Measurements from ENCODE around the gene NLRP9.

Gene NLRP9

DNA sequence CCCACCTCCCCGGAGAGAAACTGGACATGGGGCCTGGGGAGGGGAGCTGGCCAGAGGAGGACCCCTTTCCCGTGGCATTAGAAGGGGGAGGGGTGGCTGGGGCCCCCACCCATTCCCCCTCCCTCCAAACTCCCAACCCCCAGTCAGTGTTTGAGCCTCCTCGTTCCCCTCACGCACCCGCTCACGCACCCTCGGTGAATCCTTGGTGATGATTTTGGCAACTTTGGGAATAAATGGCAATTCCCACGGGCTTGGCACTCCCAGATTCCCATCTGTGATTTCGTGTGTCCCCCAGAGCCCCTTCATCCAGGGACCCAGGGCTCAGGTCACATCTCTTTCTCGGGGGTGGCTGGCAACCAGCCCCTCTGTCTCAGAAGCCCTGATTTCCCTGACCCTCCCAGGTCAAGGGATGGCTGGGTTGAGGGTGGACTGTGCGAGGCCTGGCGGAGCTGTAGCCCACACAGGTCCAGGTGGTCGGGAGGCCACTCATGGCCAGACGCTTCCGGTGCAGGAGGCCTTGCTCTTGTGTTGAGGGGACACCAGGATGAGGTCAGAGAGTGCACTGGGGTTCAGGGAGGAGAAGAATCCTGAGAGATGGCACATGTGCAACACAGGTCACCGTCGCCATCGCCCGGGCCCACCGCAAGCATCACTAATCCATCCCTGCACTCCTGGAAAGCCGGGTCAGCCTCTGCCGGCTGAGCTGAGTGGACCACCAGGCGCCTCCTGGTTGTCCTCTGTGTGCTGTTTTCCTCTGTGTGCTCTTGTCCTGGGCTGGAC is 42.5 kb downstream of the NLRP9 start:
- Mint-ChIP-seq H3K27me3 (no peaks in the 10 kb centered on the region), H3K4me3 (no peak overlapping the region), H3K36me3 (peaks cover 63% of the 10 kb centered on the region), H3K9me3 (no peaks in the 10 kb centered on the region), H3K27ac (peak overlapping the region; percentile 42), H3K4me1 (no peaks in the 10 kb centered on the region)
- no peak for ATAC-seq

DNA sequence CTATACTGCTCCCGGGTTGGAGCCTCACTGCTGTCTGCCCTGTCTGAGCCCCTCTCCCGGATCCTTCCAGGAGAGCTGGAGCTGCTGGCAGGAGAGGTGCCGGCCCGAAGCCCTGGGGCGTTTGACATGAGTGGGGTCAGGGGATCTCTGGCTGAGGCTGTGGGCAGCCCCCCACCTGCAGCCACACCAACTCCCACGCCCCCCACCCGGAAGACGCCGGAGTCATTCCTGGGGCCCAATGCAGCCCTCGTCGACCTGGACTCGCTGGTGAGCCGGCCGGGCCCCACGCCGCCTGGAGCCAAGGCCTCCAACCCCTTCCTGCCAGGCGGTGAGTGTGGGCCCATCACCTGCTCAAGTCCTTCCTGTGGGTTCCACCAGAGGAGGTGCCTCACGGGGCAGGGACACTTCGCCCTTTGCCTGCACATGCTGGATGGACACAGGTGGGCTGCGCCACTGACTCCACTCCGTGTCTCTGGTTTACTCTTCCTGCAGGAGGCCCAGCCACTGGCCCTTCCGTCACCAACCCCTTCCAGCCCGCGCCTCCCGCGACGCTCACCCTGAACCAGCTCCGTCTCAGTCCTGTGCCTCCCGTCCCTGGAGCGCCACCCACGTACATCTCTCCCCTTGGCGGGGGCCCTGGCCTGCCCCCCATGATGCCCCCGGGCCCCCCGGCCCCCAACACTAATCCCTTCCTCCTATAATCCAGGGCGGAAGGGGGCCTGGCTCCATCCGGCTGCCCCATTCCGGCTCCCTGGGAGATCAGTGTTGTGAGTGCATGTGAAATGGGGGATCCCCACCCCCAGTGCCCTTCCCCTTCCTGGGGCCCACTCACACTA is 43.3 kb downstream of the NLRP9 start:
- Mint-ChIP-seq H3K9me3 (no peaks in the 10 kb centered on the region), H3K4me3 (no peak overlapping the region), H3K4me1 (peaks cover under 1% of the 10 kb centered on the region), H3K27ac (peak overlapping the region; percentile 42), H3K36me3 (peaks cover 62% of the 10 kb centered on the region), H3K27me3 (no peaks in the 10 kb centered on the region)
- no peak for ATAC-seq

DNA sequence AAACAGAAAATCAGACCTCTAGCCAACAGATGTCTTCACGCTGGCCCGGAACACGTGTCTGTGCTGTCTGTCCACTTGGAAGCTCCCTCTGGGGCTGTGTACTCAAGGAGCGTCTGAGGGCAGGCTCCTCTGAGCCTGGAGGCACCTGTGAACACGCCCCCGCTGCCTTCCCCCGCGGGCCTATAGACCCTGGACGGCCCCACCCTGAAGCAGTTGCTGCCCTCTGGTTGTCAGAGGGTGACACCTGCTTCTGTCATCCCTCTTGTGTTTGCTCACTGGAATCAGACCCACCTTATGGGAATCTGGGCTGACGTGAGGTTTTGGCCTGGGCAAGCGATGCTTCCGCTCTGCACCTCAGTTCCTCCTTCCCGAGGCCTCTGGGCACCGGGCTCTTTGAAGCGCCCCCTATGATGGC is 44.0 kb downstream of the NLRP9 start:
- Mint-ChIP-seq H3K36me3 (peaks cover 67% of the 10 kb centered on the region), H3K9me3 (no peaks in the 10 kb centered on the region), H3K27ac (no peak overlapping the region), H3K4me3 (no peak overlapping the region), H3K27me3 (no peaks in the 10 kb centered on the region), H3K4me1 (peaks cover 7% of the 10 kb centered on the region)
- ATAC-seq, result no peak

DNA sequence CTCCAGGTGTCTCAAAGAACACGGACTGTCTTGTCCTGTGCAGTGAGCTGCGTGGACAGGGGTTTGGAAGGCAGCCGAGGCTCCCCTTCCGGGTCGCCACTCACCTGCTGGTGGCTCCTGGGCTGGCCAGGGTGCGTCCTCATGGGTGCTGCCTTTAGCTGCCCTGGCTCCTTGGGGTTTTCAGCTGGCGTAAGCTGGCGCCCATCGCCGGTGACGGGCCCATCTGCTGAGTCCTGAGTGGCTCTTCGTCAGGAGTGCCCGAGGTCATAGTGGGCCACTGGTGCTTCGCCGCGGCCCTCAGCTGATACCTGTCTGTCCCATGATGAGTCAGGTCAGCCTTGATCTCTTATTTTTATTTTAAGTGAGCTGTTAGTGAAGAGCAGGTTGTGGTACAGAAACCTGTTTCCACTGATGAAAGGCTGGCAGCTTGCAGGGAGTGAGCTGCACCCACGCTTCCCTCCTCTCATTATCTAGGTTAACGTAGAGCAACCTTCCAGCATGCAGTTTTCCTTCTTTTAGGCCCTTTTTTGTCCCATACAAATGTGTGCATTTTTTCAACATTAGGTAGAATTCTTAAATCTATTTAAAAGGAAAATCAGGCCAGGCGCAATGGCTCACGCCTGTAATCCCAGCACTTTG is 44.7 kb downstream of the NLRP9 start:
- Mint-ChIP-seq H3K4me3 (no peak overlapping the region), H3K9me3 (no peaks in the 10 kb centered on the region), H3K4me1 (peaks cover 15% of the 10 kb centered on the region), H3K36me3 (peaks cover 70% of the 10 kb centered on the region), H3K27me3 (no peaks in the 10 kb centered on the region), H3K27ac (no peak overlapping the region)
- no peak for ATAC-seq

DNA sequence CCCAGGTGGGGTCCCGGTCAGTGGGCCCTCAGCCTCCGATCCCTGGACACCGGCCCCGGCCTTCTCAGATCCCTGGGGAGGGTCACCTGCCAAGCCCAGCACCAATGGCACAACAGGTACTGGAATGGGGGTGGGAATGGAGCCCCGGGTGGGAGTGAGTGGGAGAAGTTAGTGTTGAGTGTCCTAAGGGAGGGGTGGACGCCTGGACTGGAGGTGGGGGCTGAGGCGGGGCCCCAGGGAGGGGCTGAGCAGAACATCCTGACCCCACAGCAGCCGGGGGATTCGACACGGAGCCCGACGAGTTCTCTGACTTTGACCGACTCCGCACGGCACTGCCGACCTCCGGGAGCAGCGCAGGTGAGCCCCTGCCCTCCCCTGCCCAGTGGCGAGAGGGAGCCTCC is 45.5 kb downstream of the NLRP9 start:
- no peak for ATAC-seq
- Mint-ChIP-seq H3K36me3 (peaks cover 65% of the 10 kb centered on the region), H3K9me3 (no peaks in the 10 kb centered on the region), H3K4me1 (peaks cover 22% of the 10 kb centered on the region), H3K27ac (no peak overlapping the region), H3K27me3 (no peaks in the 10 kb centered on the region), H3K4me3 (no peak overlapping the region)

DNA sequence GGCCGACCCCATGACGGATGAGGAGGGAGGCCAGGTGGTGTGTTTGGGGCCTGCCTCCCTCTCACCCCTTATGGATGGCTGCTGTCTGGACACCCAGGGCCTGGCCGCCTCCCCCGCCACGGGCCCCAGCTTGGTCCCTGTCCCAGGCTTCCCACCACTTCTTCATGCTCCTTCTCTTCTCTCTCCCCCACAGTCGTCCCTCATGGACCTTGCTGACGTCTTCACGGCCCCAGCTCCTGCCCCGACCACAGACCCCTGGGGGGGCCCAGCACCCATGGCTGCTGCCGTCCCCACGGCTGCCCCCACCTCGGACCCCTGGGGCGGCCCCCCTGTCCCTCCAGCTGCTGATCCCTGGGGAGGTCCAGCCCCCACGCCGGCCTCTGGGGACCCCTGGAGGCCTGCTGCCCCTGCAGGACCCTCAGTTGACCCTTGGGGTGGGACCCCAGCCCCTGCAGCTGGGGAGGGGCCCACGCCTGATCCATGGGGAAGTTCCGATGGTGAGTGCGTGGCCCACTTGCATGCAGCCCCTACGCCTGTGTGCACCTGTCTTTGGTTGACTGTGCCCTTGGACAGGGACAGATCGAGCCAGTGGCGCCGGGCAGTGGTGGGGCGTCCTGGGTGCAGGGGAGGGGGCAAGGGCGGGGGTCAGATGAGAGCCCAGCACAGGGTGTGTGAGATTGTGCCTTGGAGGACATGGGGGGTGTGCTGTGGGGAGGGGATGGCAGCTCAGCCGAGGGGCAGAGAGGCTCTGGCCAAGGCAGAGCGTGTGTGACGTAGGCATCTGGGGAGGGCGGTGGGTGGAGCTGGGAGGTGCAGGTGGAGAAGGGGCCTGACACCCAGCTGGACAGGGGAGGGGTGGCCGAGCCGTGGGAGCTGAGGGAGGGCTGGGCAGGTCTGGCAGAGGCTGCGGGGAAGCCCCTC is 46.4 kb downstream of the NLRP9 start:
- H3K4me1 Mint-ChIP-seq, result peaks cover 31% of the 10 kb centered on the region
- H3K4me3 Mint-ChIP-seq, result no peak overlapping the region
- ATAC-seq, result peak; percentile 10
- peaks cover 62% of the 10 kb centered on the region for H3K36me3 Mint-ChIP-seq
- H3K27me3 Mint-ChIP-seq, result no peaks in the 10 kb centered on the region
- no peak overlapping the region for H3K27ac Mint-ChIP-seq
- H3K9me3 Mint-ChIP-seq, result no peaks in the 10 kb centered on the region

DNA sequence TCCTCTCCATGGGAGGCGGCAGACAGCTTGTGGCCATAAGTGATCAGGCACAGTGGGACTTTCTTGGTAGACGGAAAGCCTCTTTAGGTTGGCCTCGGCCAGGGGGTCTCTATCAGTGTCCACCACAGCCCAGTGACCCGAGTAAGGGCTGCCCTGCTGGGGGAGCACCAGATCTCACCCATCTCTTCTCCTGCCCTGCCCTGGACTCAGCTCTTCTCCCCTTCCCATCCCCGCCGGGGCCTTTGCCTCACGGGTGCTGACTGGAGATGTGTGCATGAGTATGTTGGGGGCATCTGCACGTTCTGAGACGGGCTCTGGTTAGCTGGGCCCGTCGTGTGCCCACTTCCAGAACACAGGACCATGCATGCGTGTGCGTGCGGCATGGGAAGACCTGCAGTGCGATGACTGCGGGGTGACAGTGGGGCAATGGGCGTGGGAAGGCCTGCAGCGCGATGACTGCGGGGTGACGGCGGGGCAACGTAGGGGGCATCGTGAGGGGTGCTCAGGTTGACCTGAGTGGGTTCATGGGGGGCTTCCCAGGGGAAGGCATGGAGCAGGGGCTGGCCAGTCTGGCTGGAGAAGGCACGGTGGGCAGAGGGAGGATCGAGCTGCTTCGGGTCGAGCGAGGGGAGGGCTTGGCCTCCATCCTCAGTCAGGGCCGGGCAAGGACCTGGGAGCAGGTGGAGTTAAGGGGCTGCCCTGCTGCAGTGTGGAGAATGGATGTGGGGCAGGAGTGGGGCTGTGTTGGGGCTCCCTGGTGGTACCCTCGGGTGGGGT is 47.2 kb downstream of the NLRP9 start:
- ATAC-seq, result no peak
- Mint-ChIP-seq H3K27ac (no peak overlapping the region), H3K4me1 (peaks cover 40% of the 10 kb centered on the region), H3K4me3 (no peak overlapping the region), H3K9me3 (no peaks in the 10 kb centered on the region), H3K27me3 (no peaks in the 10 kb centered on the region), H3K36me3 (peaks cover 62% of the 10 kb centered on the region)

DNA sequence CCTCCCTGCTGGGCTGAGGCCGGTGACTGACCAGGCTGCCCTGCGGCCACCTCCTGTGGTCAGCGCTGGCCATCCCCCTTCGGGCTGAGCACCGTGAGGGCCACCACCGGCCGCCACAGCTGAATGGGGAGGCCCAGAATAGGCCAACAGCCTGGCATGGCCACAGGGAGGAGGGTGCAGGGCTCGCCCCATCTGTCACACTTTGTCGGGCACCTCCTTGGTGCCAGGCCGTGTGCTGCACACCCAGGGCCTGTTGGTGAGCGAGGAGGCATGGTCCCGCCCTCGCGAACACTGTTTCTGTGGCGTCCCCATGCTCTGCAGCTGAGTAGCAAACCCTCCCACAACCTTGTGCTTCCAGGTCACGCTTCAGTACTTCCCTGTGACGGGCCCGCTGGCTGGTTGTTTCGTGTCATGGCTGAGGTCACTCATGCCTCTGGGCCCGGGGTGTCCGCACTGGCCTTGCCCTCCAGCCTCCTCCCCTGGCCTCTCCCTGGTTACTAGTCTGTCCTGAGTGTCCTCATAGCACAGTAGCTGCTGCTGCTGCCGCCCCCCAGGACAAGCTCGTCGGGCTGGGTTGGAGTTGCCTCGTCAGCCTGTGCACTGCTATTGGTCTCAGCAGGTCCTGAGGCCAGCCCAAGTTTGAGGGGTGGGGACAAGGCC is 48.0 kb downstream of the NLRP9 start:
- Mint-ChIP-seq H3K4me3 (no peak overlapping the region), H3K27me3 (no peaks in the 10 kb centered on the region), H3K4me1 (peaks cover 47% of the 10 kb centered on the region), H3K36me3 (peaks cover 62% of the 10 kb centered on the region), H3K9me3 (no peaks in the 10 kb centered on the region), H3K27ac (no peak overlapping the region)
- no peak for ATAC-seq

DNA sequence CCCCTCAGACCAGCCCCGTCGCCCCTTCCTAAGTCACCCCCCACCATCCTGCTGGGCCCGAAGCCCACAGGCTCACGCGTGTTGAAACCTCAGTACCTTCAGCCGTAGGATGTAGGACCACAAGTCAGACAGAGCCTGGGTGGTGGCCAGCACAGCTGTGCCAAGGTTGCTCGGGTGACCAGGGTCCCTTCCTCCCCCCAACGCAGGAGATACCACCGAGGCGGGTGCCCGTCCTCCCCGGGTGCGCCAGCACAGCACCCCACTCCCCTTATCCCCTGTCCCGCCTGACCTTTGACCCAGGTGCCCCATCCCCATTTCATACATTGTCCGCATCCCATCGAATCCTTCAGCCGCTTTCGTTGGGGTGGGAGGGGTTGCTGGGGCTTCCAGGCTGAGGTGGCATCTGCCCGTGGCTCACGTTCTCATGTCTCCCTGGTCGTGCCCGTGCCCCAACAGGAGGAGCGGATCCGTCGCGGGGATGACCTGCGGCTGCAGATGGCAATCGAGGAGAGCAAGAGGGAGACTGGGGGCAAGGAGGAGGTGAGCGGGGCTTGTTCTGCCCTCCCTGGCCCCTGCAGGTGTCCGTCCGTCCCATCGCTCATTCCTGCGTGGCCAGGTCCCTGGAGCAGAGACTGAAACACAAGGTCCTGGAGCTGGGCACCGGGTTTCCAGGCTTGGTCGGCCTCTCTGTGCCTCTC is 48.6 kb downstream of the NLRP9 start:
- H3K27ac Mint-ChIP-seq, result peak overlapping the region; percentile 73
- no peak overlapping the region for H3K4me3 Mint-ChIP-seq
- H3K36me3 Mint-ChIP-seq, result peaks cover 64% of the 10 kb centered on the region
- no peaks in the 10 kb centered on the region for H3K27me3 Mint-ChIP-seq
- H3K4me1 Mint-ChIP-seq, result peaks cover 54% of the 10 kb centered on the region
- no peaks in the 10 kb centered on the region for H3K9me3 Mint-ChIP-seq
- ATAC-seq, result no peak

DNA sequence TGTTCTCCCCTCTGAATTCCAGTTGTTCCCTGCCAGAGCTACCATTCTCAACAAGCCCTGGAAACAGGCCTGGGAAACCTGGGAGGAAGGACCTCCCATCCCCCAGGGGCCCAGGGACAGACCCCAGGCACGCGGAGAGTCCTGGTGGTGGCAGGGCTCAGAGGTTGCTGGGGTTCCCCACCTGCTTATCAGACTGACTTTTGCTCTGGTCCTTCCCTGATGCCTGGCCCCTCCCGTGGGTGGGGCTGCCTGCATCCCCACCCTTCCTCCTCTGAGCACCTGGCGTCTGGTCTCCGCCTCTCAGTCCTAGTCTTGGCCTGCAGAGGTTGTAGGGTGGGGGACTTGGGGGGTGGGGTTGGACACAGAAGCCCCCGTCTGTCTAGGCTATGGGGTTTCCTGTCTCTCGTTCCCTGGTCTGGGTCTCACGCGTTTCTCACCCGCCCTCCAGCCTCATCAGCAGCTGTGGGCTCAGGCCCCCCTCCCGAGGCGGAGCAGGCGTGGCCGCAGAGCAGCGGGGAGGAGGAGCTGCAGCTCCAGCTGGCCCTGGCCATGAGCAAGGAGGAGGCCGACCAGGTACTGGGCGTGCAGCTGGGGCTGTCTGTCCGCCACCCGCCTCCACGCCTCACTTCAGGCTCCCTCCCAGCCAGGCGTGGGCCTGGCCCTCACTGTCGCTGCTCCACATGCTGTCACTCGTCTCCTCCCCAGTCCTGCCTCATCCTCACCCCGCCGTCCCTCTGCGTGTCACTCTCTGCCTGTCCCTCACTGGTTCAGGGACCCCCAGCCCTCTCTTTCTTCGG is 49.6 kb downstream of the NLRP9 start:
- Mint-ChIP-seq H3K4me1 (peaks cover 56% of the 10 kb centered on the region), H3K9me3 (no peaks in the 10 kb centered on the region), H3K36me3 (peaks cover 63% of the 10 kb centered on the region), H3K4me3 (no peak overlapping the region), H3K27me3 (no peaks in the 10 kb centered on the region), H3K27ac (peak overlapping the region; percentile 73)
- no peak for ATAC-seq

DNA sequence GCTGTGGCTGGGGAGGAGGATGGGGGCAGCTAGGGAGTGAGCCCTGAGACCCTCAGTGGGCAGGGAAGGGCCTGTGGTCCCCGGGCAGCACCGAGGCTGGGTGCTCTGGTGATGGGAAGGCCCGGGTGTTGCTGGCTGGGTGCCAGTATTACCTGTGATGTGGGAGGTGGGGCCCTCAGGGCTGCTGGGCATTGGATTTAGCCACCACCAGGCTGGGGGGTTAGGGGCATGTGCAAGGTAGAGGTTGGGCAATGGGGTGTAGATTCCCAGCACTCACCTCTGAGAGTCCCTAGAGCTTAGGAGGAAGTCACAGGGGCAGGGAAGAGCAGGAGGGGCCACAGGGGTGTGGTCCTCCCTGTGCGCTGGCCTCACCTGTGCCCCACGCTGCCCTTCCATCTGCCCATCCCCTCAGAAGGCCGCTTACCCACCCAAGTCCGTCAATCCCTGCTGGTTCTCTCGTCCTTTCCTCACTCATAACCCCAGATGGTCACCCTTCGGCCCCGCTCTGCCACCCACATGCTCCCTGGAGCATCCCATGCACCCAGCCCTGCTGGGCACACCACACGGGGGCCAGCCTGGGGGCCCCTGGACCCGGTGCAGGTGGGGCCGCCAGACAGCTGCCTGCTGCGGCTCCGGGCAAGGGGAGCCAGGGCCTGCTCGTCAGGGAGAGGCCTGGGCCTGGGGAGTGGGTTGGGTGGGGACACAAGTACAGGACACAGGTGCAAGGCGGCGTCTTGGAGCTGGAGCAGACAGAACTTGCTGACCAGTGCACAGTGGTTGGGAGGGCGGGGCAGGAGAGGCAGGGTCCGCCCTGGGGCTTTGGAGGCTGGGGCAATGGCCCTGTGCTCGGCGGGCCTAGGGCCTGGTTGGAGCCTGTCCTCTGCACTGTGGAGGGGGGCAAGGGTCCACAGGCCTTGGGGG is 50.7 kb downstream of the NLRP9 start:
- H3K36me3 Mint-ChIP-seq, result peaks cover 62% of the 10 kb centered on the region

More for the DNA sequence above, 50.7 kb downstream of the NLRP9 start:
- no peak overlapping the region for H3K4me3 Mint-ChIP-seq
- no peaks in the 10 kb centered on the region for H3K9me3 Mint-ChIP-seq
- H3K27ac Mint-ChIP-seq, result peak overlapping the region; percentile 73
- no peaks in the 10 kb centered on the region for H3K27me3 Mint-ChIP-seq
- ATAC-seq, result no peak
- peaks cover 56% of the 10 kb centered on the region for H3K4me1 Mint-ChIP-seq

All from stimulated activated memory B cell treated with anti-CD40 and anti-IgM and Interleukin-4, amounts not matched to agents 10 μg/mL and 1 μg/mL and 100 μg/mL, for 72 hours (primary cell).